HG02938 (cell line): ENCODE results near the gene YOD1.

Experiments
- ATAC-seq: cut with Tn5 transposase; IDR thresholded peaks from one replicate; pipeline ENCODE4 v1.9.1; 2021; ENCODE audit warnings: mild to moderate bottlenecking, moderate library complexity; ENCODE audit not compliant: unreplicated experiment

The YOD1 gene

GRCh38 chr1:207073906-207074820 is 23.2 kb upstream of the YOD1 start:
- ATAC-seq: no peak

GRCh38 chr1:207072233-207072632 is 21.2 kb upstream of the YOD1 start:
- no peak for ATAC-seq

- ATAC-seq: no peak
Observed at GRCh38 chr1:207071426-207071825, 20.4 kb upstream of the YOD1 start.

GRCh38 chr1:207070811-207071210 is 19.8 kb upstream of the YOD1 start:
- no peak for ATAC-seq

GRCh38 chr1:207069858-207070506 is 19.0 kb upstream of the YOD1 start:
- ATAC-seq: no peak

- ATAC-seq: no peak
Observed at GRCh38 chr1:207069061-207069460, 18.1 kb upstream of the YOD1 start.

- ATAC-seq: no peak
Observed at GRCh38 chr1:207067665-207068064, 16.7 kb upstream of the YOD1 start.

GRCh38 chr1:207067185-207067584 is 16.2 kb upstream of the YOD1 start:
- ATAC-seq: no peak

GRCh38 chr1:207064561-207064960 is 13.6 kb upstream of the YOD1 start:
- no peak for ATAC-seq

- ATAC-seq: no peak
Observed at GRCh38 chr1:207063014-207063413, 12.0 kb upstream of the YOD1 start.

- ATAC-seq: no peak
Observed at GRCh38 chr1:207062058-207062457, 11.1 kb upstream of the YOD1 start.

GRCh38 chr1:207060596-207060995 is 9.6 kb upstream of the YOD1 start:
- ATAC-seq: no peak

GRCh38 chr1:207059881-207060280 is 8.9 kb upstream of the YOD1 start:
- no peak for ATAC-seq

GRCh38 chr1:207058878-207059867 is 8.2 kb upstream of the YOD1 start:
- ATAC-seq: no peak

- ATAC-seq: no peak
Observed at GRCh38 chr1:207058252-207058651, 7.2 kb upstream of the YOD1 start.

GRCh38 chr1:207056673-207057072 is 5.7 kb upstream of the YOD1 start:
- no peak for ATAC-seq

- no peak for ATAC-seq
Observed at GRCh38 chr1:207055386-207056001, 4.5 kb upstream of the YOD1 start.

GRCh38 chr1:207054491-207054890 is 3.5 kb upstream of the YOD1 start:
- no peak for ATAC-seq

GRCh38 chr1:207052911-207053769 is 2.1 kb upstream of the YOD1 start, which contains the start of gene PFKFB2:
PFKFB2 (plus strand) TSS chr1:207053275; CDS start chr1:207054718, 1,443 bp downstream.
- ATAC-seq: peak; percentile 80
